Measurements from ENCODE around the gene SUN2. TPM values are rescaled to one million over a fixed set of nuclear protein-coding genes. Genes with fewer than 3 reads are reported as not detected.

SUN2 gene
- polyA plus RNA-seq, 1 experiment: 98.4 TPM

- Histone ChIP-seq H3K36me3 (ENCODE audit: control insufficient read depth, insufficient read depth, low read length) (peaks cover 39% of the 10 kb centered on the region), H3K27me3 (ENCODE audit: control insufficient read depth, insufficient read depth, low read length) (no peaks in the 10 kb centered on the region), H3K4me3 (ENCODE audit: low read depth, low read length) (no peak overlapping the region)
- DNase-seq (ENCODE audit: low read depth): no peak
- TF ChIP-seq CTCF (IDR thresholded peaks at IDR 0.05; ENCODE audit: insufficient read depth, low read depth, low read length): no peak
- ChIA-PET CTCF (interaction anchor here (0.6 to 3.1 kb wide), 4 partner anchors 8 to 914 kb away, joined by 3 to 9 read pairs (median 6); no protein-coding TSS in a partner anchor), POLR2A (no interaction called here)
Measured at GRCh38 chr22:38742176-38742942, 13.4 kb downstream of the SUN2 start.

- ChIA-PET CTCF (interaction anchor here (0.6 to 3.1 kb wide), 3 partner anchors 9 to 915 kb away, joined by 3 to 9 read pairs (median 4); no protein-coding TSS in a partner anchor), POLR2A (no interaction called here)
Measured at GRCh38 chr22:38741576-38741975, 14.2 kb downstream of the SUN2 start.

GRCh38 chr22:38741166-38741565 is 14.6 kb downstream of the SUN2 start:
- Histone ChIP-seq H3K36me3 (ENCODE audit: control insufficient read depth, insufficient read depth, low read length) (peaks cover 43% of the 10 kb centered on the region), H3K27me3 (ENCODE audit: control insufficient read depth, insufficient read depth, low read length) (no peaks in the 10 kb centered on the region), H3K4me3 (ENCODE audit: low read depth, low read length) (no peak overlapping the region)
- ChIA-PET CTCF (interaction anchor here (1.3 to 3.1 kb wide), 3 partner anchors 9 to 28 kb away, joined by 3 to 9 read pairs (median 4); no protein-coding TSS in a partner anchor), POLR2A (no interaction called here)
- TF ChIP-seq CTCF (IDR thresholded peaks at IDR 0.05; ENCODE audit: insufficient read depth, low read depth, low read length): no peak
- DNase-seq (ENCODE audit: low read depth): no peak

More at GRCh38 chr22:38741576-38741975, 14.2 kb downstream of the SUN2 start:
- H3K4me3 ChIP-seq (ENCODE audit: low read depth, low read length): no peak overlapping the region
- no peak for TF ChIP-seq CTCF (IDR thresholded peaks at IDR 0.05; ENCODE audit: insufficient read depth, low read depth, low read length)
- no peak for DNase-seq (ENCODE audit: low read depth)
- H3K27me3 ChIP-seq (ENCODE audit: control insufficient read depth, insufficient read depth, low read length): no peaks in the 10 kb centered on the region
- H3K36me3 ChIP-seq (ENCODE audit: control insufficient read depth, insufficient read depth, low read length): peaks cover 43% of the 10 kb centered on the region

GRCh38 chr22:38740754-38741153 is 15.0 kb downstream of the SUN2 start:
- no peak for TF ChIP-seq CTCF (IDR thresholded peaks at IDR 0.05; ENCODE audit: insufficient read depth, low read depth, low read length)
- ChIA-PET CTCF (interaction anchor here (1.1 to 1.6 kb wide), 3 partner anchors 10 to 28 kb away, joined by 3 to 4 read pairs (median 3); no protein-coding TSS in a partner anchor), POLR2A (no interaction called here)
- Histone ChIP-seq H3K36me3 (ENCODE audit: control insufficient read depth, insufficient read depth, low read length) (peaks cover 43% of the 10 kb centered on the region), H3K27me3 (ENCODE audit: control insufficient read depth, insufficient read depth, low read length) (no peaks in the 10 kb centered on the region), H3K4me3 (ENCODE audit: low read depth, low read length) (no peak overlapping the region)
- no peak for DNase-seq (ENCODE audit: low read depth)

- ChIA-PET CTCF (interaction anchor here (1.1 to 1.6 kb wide), 3 partner anchors 11 to 29 kb away, joined by 3 to 4 read pairs (median 3); no protein-coding TSS in a partner anchor), POLR2A (no interaction called here)
- DNase-seq (ENCODE audit: low read depth): no peak
- no peak overlapping the region for H3K4me3 ChIP-seq (ENCODE audit: low read depth, low read length)
- TF ChIP-seq CTCF (IDR thresholded peaks at IDR 0.05; ENCODE audit: insufficient read depth, low read depth, low read length): no peak
- H3K36me3 ChIP-seq (ENCODE audit: control insufficient read depth, insufficient read depth, low read length): peaks cover 45% of the 10 kb centered on the region
- H3K27me3 ChIP-seq (ENCODE audit: control insufficient read depth, insufficient read depth, low read length): no peaks in the 10 kb centered on the region
Measured at GRCh38 chr22:38740116-38740723, 15.6 kb downstream of the SUN2 start.

All from BJ (cell line).